Fibroblast of skin of scalp (primary cell): ENCODE measurements around the gene B4GALNT3. TPM values are rescaled to one million over a fixed set of nuclear protein-coding genes. Genes with fewer than 3 reads are reported as not detected.
"Not testable (repeated sequence)": the region's sequence is repeated elsewhere in the genome, so short reads cannot be mapped to it uniquely, and the experiment has no call there.

Experiments
- DNase-seq: peaks from one replicate; pipeline ENCODE4 v3.0.0-alpha.2; 2013
- polyA plus RNA-seq, 2 experiments: library from polyadenylated mRNA; unstranded; fragments of 120-200 nt; gene quantifications; one replicate each; pipeline ENCODE4 v1.2.1, GENCODE V29; 2013; ENCODE audit not compliant: insufficient read length in 2 of 2

Gene B4GALNT3
- polyA plus RNA-seq (2013, experiment 1 of 2; ENCODE audit: insufficient read length): 0.28 TPM
- 0.81 TPM for polyA plus RNA-seq (2013, experiment 2 of 2; ENCODE audit: insufficient read length)

DNA sequence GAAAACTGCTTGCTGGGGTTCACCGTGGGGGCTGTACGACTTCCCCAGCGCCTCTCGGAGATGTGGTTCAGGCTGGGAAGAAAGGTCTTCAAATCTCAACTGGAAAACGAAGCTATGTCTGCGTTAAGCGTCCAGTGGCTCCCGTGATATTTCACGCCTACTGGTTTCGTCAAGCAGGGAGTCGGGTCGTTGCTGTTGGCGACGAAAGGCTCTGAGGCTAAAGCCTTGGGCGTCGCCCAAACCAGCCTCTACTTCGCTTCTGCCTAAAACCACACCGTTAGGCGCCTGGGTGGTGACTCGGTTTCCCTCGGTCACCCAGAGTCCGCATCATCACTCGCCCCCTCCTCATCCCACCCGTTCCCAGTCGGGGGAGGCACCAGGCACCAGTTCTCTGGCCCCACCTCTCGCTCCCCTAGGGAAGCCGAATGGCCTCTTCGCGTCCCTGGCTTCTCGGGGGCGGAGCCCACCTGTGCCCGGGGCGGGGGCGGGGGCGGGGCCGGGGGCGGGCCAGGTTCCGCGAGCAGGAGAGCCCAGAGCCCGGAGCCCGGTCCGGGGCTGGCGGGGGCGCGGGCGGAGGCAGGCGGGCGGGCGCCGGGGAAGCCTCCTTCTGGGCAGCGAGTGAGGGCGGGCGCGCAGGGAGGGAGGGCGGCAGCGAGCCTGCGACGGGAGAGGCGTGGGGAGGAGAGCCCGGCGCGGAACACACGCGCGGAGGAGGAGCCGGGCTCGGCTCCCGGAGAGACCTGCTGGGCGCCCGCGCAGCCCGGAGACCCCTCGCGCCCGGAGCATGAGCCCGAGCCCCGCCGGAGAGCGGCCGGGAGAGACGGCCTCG, at the start of gene B4GALNT3:
TSS of gene B4GALNT3 (plus strand) at position 510 of the 829 bp plus-strand sequence. CDS start 438 bp downstream, outside the sequence.
- peak; percentile 6 for DNase-seq

DNA sequence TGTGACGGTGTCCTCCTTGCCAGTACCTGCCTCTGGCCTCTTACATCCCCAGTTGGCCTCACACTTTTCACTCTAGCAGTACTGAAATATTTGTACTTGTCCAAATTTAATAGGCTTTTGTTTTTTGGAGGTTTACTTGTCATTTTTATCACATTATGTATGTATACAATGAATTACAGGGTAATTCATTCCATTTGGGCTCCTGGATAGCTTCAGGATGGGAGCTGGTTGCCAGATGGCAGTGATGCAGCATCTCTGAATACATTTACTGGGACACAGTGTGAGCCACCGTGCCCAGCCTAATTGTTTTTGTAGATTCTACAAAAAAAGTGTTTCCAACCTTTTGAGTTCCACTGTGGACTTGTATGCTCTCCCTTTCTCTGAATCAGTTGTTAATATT, 44.9 kb upstream of the B4GALNT3 start:
- no peak for DNase-seq

DNA sequence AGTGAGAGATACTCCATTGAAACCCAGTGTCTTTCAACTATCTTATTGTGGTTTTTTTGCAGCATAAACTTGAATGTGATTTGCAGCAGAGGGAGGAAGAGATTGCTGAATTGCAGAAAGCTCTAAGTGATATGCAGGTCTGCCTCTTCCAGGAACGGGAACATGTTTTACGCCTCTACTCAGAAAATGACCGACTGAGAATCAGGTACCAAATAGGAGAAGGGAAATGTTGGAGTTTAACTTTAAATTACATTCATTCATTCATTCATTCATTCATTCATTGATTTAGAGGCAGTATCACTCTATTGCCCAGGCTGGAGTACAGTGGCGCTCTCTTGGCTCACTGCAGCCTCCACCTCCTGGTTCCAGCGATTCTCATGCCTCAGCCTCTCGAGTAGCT, 41.3 kb upstream of the B4GALNT3 start:
- DNase-seq: no peak

DNA sequence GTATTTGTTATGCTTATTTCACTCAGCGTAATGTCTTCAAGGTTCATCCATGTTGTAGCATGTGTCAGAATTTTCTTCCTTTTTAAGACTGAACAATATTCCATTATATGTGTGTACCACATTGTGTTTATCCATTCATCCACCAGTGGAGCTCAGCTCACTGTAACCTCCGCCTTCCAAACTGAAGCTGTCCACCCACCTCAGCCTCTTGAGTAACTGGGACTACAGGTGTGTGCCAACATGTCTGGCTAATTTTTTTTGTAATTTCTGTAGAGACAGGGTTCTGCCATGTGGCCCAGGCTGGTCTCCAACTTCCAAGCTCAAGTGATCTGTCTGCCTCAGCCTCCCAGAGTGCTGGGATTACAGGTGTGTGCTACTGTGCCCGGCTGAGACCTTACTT, 37.2 kb upstream of the B4GALNT3 start:
- DNase-seq: no peak

DNA sequence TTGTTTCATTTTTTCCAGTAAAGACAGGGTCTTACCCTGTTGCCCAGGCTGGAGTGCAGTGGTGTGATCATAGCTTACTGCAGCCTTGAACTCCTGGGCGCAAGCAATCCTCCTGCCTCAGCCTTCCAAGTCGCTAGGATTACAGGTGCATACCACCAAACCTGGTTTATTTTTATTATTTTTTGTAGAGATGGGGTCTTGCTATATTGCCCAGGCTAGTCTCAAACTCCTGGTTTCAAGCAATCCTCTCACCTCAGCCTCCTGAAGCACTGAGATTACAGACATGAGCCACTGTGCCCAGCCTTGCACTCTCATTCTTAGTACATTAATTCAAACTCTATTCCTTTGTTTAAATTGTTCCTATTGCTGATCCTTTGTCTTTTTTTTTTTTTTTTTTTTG, 24.0 kb upstream of the B4GALNT3 start:
- not testable (repeated sequence) for DNase-seq

DNA sequence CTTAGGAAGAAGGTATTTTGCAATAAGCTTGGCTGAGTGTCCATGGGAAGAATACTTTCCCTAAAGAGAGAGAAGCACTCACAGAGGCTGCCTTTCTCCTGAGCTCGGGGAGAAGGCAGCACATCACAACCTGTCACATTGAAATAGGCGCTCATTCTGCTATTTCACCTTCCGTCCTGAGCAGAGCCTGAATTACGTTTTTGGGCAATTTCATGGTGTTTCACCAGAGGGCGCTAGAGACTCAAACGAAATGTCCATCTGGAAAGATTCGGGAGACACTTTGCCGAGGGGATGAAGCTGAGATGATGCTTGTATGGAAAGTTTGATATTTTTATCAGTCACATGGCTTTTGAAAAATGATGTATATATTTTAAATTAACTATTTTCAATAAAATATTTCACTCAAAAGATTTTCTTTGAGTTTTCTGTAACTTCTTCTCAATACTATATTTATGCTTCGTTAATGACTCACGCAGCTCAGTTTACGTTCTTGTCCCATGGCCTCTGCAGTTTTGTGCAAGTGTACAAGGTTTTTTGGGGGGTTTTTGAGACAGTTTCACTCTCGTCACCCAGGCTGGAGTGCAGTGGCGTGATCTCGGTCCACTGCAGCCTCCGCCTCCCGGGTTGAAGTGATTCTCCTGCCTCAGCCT, 17.4 kb upstream of the B4GALNT3 start:
- DNase-seq: peak; percentile 58

DNA sequence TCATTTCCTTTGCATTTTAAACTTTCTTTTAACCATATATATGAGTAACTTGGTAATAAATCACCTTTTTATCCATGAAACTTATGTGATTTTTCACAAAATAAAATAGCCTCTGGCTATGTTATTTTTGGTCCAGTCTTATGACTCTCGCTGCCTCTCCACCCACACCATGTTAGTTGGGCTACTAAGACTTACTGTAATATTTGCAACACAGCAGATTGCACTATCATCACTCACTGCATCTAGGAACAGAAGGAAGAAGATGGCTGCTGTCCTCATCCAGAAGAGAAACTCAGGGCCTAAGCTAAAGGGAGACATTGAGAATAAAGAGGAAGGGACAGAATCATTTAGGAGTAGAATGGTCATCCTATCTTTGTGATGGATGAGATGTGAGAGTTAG, 12.6 kb upstream of the B4GALNT3 start:
- DNase-seq: no peak

DNA sequence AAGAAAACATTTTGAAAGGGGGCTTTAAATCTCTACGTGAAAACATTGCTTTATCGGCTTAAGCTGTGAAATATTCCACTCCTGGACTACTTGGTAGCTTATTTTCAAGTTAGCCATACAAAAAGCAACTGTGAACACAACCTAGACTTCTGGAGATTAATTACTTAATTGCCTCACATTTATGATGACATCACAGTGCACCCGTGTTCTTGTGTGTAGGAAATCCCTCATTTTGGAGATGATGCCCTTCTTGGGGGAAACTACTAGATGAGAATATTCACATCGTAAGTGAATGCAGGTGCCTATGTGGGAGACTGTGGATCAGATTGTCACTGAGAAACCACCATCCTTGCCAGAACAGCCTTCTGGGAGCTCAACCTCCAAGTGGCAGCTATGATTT, 10.5 kb upstream of the B4GALNT3 start:
- DNase-seq: no peak

DNA sequence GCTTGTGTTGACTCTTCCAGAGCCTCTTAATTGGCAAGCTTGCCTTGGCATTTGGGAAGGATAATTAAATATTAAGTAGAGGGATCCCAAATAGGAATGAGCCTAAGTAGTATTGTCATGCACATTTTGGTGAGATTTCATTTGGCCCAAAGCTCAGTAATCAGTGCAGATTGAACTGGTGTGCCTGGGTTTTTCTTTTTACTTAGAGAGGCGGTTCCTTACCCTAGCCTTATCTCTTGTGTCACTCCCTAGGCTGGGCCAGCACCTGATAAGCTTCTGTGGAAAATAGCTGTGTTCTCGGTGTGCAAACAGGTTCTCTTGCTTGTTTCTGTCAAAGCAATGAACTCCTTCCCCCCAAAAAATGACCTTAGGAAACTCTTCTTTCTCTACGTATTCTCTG, 9.3 kb upstream of the B4GALNT3 start:
- no peak for DNase-seq

DNA sequence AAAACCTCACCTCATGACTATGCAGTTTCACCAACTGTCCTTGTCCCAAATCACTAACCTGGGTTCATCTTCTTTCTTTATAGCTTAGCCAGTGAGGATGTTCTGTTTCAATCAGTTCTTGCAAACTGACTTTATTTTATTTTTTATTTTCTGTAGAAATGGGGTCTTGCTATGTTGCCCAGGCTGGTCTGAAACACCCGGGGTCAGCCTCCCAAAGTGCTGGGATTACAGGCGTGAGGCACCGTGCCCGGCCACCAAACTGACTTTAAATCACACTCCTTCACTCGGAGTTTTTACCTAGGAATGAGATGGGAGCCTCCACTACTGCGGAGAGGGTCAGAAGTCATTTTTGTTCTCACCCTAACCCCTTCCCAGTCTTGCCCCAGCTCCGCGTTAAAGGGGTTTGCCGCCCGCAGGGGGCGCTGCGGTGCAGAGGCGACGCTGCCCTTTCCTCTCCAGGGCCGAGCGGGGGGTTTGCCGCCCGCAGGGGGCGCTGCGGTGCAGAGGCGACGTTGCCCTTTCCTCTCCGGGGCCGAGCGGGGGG, 7.0 kb upstream of the B4GALNT3 start:
- no peak for DNase-seq

DNA sequence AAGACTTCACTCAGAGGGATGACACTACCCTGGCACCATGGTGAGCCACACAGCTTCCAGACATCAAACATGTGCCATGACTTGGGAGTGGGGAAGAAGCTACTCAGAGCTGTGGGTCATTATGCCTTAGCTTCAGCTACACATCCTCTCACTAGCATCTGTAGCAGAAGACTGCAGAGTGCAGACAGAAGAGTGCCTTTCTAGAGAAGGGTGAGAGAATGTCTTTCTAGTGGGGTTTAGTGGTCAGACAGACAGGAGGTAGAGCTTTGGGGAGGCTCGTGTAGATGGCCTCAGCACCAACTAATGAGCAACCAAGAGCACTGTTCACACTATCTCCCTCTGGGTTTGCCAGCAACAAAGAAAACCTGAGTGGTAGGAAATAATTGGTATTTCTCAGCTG, 4.9 kb upstream of the B4GALNT3 start:
- DNase-seq: no peak

DNA sequence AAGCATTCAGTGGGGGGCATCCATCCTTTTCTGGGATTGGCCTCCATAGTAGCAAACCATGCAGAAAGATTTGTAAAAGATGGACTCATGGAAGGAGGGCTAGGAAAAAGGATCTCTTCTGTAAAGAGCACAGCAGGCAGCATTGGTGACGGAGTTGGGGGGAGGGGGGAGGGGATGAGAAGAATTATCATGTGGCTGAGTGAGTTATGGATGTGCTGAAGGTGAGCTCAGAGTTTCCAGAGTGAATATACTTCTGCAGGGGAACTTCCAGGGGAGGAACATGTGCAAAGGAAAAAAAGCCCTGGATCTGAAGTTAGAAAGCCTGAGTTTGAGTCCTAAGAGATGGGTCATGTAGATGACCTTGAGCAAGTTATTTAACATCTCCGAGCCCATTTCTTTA, 3.9 kb upstream of the B4GALNT3 start:
- no peak for DNase-seq

DNA sequence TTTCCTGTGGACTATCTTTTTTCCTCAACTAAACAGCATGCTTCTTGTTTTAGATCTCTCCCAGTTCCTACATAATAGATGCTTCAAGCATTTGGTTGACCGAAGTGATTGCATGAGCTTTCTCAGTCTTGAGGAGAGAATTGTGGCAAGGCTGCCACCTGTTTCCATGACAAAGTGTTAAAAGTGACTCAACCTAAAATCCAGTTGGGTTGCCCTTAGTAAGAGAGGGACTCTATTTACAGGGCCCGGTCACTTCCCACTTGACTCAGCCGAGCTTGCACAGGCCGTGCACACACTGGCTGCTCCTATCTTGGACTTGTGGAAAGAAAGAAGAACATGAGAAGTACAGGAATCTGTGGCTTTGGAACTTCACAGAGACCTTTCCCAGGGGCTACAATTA, 2.1 kb upstream of the B4GALNT3 start:
- DNase-seq: no peak

DNA sequence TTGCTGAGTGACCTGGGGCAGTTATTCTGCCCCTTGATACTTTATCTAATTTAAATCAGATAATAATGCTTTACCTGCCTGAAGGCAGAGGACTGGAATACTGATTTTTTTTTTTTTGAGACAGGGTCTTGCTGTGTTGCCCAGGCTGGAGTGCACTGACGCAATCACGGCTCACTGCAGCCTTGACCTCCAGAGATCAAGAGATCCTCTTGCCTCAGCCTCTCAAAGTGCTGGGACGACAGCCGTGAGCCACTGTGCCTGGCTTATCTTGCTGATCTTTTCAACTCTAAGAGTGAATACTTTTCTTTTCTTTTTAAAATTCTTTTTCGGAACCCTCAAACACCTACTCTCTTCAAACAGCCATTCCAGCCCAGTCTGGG, 699 bp upstream of the B4GALNT3 start:
- DNase-seq: no peak

DNA sequence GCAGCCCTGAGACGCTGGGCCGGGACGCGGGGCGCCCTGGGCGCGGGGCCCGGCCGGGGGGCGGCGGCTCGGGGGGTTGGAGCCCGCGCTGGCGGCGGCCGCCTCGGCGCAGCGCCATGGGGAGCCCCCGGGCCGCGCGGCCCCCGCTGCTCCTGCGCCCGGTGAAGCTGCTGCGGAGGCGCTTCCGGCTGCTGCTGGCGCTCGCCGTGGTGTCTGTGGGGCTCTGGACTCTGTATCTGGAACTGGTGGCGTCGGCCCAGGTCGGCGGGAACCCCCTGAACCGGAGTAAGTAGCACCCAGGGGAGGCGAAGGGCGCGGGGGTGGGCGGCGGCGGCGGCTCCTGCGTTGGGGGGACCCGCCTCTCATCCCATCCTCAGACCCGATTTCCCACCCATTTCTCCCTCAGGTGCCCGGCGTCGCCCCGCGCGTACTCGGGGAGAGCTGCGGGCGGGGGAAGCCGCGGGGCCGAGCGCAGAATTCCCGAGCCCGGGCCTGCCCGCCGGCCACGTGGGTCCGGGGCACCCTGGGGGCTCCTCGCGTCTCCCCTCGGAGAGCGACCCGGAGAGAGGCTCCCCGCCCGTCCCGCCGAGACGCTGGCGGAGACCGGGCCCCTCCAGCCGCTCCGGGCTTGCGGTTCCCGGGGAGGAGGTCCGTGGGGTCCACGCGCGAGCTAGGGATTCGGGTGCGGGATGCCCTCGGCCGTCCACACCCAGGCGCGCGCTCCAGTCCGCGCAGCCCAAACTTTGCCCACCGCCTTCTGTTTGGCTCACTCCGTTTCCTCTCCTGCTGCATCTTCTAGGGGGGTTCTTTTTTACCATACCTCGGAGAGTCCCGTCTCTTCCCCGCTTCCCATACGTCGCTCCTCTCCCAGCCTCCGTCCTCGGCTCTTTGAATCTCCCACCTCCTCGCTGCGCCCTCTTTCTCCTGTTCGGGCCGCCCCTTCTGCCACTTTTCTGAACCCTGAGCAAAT, 807 bp downstream of the B4GALNT3 start:
- DNase-seq: peak; percentile 8

DNA sequence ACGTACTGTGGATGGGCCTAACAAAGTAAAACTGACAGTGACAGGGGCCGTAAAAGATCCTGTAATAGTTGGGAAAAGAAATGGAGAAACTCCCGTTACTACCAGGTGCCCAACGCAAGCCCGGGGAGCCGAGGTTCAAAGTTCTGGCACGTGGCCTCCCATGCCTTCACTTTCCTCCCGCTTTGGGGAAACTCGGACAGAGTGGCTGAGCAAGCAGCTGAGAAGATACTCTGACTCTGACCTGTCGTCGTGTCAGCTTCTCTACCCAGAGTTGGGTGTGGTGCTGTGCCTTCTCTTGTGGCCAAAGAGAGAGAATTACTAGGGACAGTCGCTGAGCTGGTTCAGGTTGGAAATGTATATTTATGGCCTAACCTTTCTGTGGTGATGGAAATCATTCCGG, 1.7 kb downstream of the B4GALNT3 start:
- no peak for DNase-seq

DNA sequence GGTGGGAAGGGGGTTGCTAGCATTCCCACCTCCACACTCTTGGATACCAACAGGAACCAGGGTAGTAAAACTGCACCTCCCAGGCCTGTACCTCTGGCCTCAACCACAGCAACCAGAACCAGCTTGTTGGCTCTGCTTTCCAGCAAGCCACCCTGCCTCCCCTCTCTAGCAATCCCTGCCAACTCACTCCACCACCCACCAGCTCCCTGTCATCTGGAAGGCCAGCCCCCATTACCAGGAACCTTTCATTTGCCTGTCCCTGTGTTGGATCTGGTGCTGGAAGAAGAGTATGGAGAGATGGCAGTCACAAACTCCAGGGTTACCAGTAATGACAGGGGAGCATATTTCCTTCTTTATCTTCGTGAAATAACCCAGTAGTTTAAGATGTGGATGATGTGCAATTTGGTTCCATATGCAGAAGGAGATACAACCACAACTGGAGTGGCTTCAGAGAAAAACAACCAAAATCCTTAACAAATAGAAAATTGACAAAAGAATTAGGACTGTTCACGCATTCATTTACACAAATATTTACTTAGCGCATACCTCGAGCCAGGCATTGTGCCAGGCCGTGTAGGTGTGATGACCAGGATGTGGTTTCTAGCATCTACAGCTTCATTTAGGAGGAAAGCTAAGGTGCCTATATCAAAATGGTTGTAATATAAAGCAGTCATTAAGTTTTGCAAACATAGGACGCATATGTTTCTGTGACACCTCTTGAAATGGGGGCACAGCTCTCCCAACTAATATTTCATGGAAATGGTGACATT, 3.4 kb downstream of the B4GALNT3 start:
- no peak for DNase-seq

DNA sequence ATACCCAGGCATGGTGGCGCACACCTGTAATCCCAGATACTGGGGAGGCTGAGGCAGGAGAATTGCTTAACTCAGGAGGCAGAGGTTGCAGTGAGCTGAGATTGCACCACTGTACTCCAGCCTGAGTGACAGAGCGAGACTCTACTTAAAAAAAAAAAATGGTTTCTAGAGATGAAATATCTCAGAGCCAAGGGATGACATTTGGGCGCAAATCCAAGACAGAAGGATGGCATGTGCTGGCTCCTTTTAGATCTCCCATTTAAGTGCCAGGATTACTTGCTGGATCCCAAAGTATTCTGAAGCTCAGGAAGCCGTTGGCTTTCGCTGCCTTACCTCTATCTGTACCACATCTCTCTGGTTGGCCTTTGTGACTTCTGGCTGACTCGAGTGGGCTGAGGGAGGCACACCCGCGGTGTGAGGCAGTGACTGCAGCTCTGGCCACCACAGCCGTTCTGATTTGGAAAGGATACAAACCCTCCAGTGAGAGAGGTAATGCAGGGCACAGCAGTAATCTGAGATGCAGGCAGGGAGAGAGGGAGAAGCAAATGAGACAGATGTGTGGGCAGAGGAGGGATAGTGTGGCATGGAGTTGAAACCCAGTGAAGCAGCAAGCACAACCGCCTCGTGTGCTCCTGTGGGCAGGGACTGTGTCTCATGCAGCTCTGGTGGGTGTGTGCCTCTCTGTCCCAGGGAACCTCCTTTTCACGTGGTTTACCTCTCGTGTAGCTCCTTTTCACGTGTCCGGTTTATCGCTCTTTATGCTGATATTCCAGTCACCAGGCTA, 4.9 kb downstream of the B4GALNT3 start:
- DNase-seq: no peak

DNA sequence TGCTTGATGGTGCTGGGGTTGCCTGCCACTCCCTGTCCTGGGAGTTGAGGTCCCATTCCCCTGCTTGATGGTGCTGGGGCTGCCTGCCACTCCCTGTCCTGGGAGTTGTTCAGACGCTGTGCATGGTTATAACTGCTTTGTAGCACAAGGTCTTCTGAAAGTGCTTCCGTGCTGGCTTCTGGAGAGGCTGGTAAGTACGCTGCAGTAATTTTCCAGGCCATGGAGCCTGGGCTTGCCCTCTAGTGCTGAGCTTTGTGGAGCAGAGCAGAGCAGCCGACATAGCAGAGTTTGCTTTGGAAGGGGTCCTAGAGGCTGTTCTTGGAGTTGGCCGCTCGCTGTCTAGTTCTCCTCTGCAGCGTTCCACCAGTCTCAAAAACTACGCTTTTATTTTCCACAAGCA, 6.3 kb downstream of the B4GALNT3 start:
- DNase-seq: no peak

DNA sequence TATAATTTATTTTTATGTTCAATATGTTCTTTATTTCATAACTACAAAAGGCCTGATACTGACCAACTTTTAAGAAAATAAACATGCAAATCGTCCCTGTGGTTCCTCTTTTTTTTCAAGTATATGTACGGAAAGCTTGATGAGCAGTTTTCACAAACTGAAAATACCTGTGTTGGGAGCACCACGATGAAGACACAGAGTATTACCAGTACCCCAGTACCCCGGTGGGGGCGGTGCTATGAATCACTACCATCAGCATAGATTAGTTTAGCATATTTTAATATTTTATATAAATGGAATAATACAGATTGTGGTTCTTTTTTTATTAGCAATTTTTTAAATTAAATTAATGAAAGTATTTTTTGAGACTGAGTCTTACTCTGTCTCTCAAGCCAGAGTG, 7.0 kb downstream of the B4GALNT3 start:
- DNase-seq: no peak

DNA sequence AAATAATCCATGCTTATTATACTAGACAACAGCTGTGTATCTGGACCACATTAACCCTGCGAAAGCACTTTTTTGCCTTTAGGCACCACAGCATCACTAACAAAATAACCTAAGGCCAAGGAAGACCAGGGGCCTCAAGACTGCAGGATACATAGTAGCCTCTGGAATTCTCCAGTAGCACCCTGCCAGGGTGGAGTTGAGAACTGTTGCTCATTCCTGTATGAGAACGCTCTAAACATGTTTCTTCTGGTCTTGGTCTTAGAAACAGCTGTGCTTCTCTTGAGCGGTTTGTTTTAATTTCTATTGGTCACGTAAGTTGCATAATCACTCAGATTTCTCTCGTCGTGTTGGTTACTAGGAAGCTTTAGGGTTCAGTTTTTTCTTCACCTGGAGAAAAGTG, 7.9 kb downstream of the B4GALNT3 start:
- DNase-seq: no peak
